ENCODE data around the gene PHLDB1.
"Not testable (repeated sequence)": the region's sequence is repeated elsewhere in the genome, so short reads cannot be mapped to it uniquely, and the experiment has no call there.

PHLDB1 gene

DNA sequence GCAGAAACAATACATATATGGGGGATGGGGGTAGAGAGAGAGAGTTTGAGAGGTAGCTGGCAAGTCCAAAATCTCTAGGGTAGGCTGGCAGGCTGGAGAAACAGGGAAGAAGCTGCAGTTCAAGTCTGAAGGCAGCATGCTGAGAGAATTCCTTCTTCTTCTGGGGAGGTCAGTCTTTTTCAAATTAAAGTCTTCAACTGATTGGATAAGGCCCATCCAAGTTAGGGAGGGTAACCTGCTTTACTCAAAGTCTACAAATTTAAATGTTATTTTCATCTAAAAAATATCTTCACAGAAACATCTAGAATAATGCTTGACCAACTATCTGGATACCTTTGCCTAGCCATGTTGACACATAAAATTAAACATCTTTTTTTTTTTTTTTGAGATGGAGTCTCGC is 75.0 kb downstream of the PHLDB1 start:
- DNase-seq (ENCODE audit: low spot score), result no peak
- no peak overlapping the region for H3K27ac ChIP-seq
- no peak for TF ChIP-seq CTCF (conservative IDR thresholded peaks at IDR 0.05; ENCODE audit: low read depth)
- CTCF ChIA-PET, result interaction anchor here (0.7 kb wide), 1 partner anchor 25 kb away, joined by 5 read pairs; no protein-coding TSS in a partner anchor
- POLR2A ChIA-PET (ENCODE audit: low non-redundant PET), result no interaction called here

- H3K27ac ChIP-seq; POLR2A ChIA-PET (ENCODE audit: low non-redundant PET); DNase-seq (ENCODE audit: low spot score): not testable (repeated sequence)
- CTCF ChIA-PET, result interaction anchor here (0.7 kb wide), 1 partner anchor 25 kb away, joined by 5 read pairs; no protein-coding TSS in a partner anchor
Observed at GRCh38 chr11:118682939-118683338, 75.5 kb downstream of the PHLDB1 start.

- CTCF ChIA-PET, result interaction anchor here (0.7 kb wide), 2 partner anchors 29 to 1717 kb away, joined by 4 read pairs; no protein-coding TSS in a partner anchor
- TF ChIP-seq CTCF (conservative IDR thresholded peaks at IDR 0.05; ENCODE audit: low read depth), result no peak
- no peak for DNase-seq (ENCODE audit: low spot score)
- no peak overlapping the region for H3K27ac ChIP-seq
- POLR2A ChIA-PET (ENCODE audit: low non-redundant PET), result no interaction called here
Observed at GRCh38 chr11:118684187-118684586, 76.8 kb downstream of the PHLDB1 start.

GRCh38 chr11:118687906-118688305 is 80.5 kb downstream of the PHLDB1 start:
- ChIA-PET CTCF (interaction anchor here (0.7 kb wide), 1 partner anchor 242 kb away, joined by 5 read pairs; no protein-coding TSS in a partner anchor), POLR2A (ENCODE audit: low non-redundant PET) (no interaction called here)
- peak overlapping the region; percentile 7; the same call in 1 of the 2 replicates for H3K27ac ChIP-seq
- no peak for TF ChIP-seq CTCF (conservative IDR thresholded peaks at IDR 0.05; ENCODE audit: low read depth)
- no peak for DNase-seq (ENCODE audit: low spot score)

- peak overlapping the region; percentile 7; the same call in 1 of the 2 replicates for H3K27ac ChIP-seq
- DNase-seq (ENCODE audit: low spot score); POLR2A ChIA-PET (ENCODE audit: low non-redundant PET): not testable (repeated sequence)
- CTCF ChIA-PET, result interaction anchor here (0.7 to 1.2 kb wide), 3 partner anchors 51 to 242 kb away, joined by 3 to 6 read pairs (median 5); no protein-coding TSS in a partner anchor
Observed at GRCh38 chr11:118688339-118688738, 80.9 kb downstream of the PHLDB1 start.

DNA sequence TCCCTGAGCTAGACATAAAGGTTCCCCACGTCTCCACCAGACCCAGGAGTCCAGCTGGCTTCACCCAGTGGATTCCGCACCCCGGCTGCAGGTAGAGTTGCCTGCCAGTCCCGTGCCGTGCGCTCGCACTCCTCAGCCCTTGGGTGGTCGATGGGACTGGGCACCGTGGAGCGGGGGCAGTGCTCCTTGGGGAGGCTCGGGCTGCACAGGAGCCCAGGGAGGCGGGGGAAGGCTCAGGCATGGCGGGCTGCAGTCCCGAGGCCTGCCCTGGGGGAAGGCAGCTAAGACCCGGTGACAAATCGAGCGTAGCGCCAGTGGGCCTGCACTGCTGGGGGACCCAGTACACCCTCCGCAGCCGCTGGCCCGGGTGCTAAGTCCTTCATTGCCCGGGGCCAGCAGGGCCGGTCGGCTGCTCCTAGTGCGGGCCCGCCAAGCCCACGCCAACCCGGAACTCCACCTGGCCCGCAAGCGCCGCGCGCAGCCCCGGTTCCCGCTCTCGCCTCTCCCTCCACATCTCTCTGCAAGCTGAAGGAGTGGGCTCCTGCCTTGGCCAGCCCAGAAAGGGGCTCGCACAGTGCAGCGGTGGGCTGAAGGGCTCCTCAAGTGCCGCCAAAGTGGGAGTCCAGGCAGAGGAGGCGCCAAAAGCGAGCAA is 81.6 kb downstream of the PHLDB1 start:
- no peak for TF ChIP-seq CTCF (conservative IDR thresholded peaks at IDR 0.05; ENCODE audit: low read depth)
- peak overlapping the region; percentile 99 for H3K27ac ChIP-seq
- no peak for DNase-seq (ENCODE audit: low spot score)
- CTCF ChIA-PET, result interaction anchor here (0.7 to 1.6 kb wide), 12 partner anchors 9 to 241 kb away, joined by 3 to 14 read pairs (median 4); partner anchors contain the start of genes DDX6 and TREH
- POLR2A ChIA-PET (ENCODE audit: low non-redundant PET), result no interaction called here

DNA sequence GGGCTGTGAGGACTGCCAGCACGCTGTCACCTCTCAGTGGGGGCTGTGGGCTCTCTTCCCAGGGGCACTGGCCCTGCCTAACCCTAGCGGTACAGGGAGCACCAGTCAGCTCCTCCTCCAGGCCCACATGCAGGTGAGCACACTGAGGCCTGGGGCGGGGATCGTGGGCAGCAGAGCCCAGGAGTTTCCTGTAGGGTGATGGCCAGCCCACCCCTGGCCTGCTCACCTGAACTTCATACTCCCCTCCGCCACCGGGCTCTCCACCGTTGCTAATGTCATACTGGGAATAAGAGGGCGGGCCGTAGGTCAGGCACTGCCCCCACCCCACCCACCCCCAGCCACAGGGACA is 82.1 kb downstream of the PHLDB1 start:
- no peak for TF ChIP-seq CTCF (conservative IDR thresholded peaks at IDR 0.05; ENCODE audit: low read depth)
- POLR2A ChIA-PET (ENCODE audit: low non-redundant PET), result no interaction called here
- CTCF ChIA-PET, result interaction anchor here (0.6 to 1.6 kb wide), 24 partner anchors 9 to 1894 kb away, joined by 3 to 14 read pairs (median 4); partner anchors contain the start of genes DDX6 and TREH
- peak overlapping the region; percentile 99 for H3K27ac ChIP-seq
- DNase-seq (ENCODE audit: low spot score), result no peak

Measured in RWPE1 (cell line).